HG02610 (cell line): Measurements from ENCODE around the gene SLC35F3.

Source experiments
- ATAC-seq: cut with Tn5 transposase; IDR thresholded peaks from one replicate; pipeline ENCODE4 v1.9.1; 2021; ENCODE audit warnings: mild to moderate bottlenecking, moderate library complexity; ENCODE audit not compliant: unreplicated experiment

The SLC35F3 gene

DNA sequence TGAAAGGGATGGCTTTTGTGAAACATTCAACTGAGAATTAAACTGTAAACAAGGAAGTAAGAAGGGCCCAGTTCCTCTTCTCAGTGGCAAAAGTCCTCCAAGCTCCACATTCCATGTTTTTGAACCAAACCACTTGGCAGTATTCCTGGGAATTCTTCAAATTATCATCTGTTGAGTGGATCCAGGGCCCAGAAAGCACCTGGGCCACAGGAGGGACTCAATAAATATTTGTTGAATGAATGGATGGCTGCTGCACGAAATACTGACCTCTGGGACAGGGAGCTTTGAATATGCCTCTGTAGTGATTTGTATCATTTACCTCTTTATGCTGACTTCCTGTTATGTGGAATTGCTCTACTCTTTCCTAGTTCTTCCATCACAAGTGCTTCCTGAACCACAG lies 4.7 kb downstream of the SLC35F3 start:
- no peak for ATAC-seq

- ATAC-seq: no peak
Observed at GRCh38 chr1:233912447-233912846, 8.0 kb downstream of the SLC35F3 start.

DNA sequence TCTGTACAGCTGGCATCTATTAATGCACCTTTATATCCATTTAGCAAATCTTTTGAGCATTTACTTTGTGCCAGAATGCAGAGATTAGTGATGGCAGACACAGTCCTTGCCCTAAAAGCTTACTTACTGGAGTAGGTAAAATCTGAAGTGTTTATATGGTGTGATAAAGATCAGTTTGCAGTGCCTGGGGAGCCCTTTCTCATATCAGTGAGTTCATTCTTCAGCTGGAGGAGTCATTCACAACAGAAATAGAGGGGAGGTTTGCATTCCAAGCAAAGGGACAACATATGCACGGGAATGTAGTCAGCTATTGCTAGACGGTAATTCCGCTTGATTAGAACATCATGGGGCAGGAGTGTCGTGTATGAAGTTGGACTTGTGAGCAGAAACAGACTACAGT lies 8.4 kb downstream of the SLC35F3 start:
- no peak for ATAC-seq

GRCh38 chr1:233916706-233917105 lies 12.2 kb downstream of the SLC35F3 start:
- ATAC-seq: no peak

DNA sequence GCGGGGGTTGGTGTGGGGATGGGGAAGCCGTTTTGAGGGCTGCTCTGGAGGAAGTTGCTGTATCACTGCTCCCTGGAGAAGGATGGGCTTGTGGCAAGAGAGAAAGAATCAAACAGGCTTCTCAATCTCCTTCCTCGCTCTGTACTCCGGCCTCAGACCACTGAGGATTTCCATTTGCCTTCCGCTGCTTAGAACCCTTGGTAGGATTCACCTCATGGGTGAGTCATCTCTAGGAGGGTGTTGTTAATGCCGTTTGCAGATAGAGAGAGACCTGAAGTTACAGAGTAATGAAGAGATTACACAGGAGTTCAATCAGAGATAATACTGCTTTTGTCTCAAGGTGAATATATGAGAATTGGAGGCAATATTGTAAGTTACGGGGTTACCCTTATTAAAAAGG lies 15.3 kb downstream of the SLC35F3 start:
- no peak for ATAC-seq

GRCh38 chr1:233928123-233928522 lies 23.6 kb downstream of the SLC35F3 start:
- ATAC-seq: no peak

- no peak for ATAC-seq
Observed at GRCh38 chr1:233933339-233933738, 28.9 kb downstream of the SLC35F3 start.

- ATAC-seq: no peak
Observed at GRCh38 chr1:233935297-233935868, 30.9 kb downstream of the SLC35F3 start.

DNA sequence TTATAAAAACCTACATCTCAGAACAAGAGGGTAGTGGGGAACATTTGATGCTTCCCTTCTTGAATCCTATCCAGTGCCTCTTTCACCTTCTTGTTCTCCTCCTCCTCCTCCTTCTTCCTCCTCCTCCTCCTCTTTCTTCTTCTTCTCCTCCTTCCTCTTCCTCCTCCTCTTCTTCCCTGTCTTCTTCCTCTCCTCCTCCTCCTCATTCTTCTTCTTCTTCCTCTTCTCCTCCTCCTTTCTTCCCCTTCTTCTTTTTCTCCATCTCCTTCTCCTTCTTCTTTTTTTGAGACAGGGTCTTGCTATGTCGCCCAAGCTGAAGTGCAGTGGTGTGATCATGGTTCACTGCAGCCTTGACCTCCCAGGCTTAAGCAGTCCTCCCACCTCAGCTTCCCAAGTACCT lies 31.9 kb downstream of the SLC35F3 start:
- no peak for ATAC-seq

GRCh38 chr1:233936842-233937241 lies 32.4 kb downstream of the SLC35F3 start:
- no peak for ATAC-seq

DNA sequence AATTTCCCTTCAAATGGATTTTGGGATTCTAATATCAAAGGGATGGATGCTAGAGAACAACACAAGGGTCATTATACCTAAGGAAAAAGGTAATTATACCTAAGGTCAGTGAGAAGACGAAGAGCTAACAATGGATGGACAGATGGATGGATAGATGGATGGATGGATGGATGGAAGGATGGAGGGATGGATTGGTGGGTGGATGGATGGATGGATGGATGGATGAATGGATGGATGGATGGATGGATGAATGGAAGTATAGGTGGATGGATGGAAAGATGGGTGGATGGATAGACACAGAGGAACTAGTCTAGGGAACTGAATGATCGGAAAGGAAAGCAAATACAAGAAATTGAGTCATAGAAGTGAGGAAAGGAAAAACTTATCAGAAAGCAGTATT lies 34.0 kb downstream of the SLC35F3 start:
- no peak for ATAC-seq

GRCh38 chr1:233939451-233939850 lies 35.0 kb downstream of the SLC35F3 start:
- no peak for ATAC-seq

DNA sequence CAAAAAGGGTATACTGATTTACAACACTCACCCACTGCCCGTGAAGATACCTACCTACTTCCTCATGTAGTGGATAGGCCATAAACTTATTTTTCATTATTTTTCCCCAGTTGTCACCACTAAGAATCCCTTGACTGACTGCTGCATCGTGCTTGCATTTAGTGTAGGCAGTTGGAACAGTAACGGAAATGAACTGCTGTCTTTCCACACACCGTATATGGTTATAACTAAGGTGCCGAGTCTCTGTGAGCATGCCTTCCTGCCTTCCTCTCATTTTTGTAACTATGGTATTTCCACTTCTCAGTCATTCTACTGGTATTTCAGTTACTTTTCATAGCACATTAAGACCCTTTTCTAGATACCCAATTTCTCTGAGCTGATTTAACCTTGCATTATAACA lies 36.4 kb downstream of the SLC35F3 start:
- ATAC-seq: no peak

DNA sequence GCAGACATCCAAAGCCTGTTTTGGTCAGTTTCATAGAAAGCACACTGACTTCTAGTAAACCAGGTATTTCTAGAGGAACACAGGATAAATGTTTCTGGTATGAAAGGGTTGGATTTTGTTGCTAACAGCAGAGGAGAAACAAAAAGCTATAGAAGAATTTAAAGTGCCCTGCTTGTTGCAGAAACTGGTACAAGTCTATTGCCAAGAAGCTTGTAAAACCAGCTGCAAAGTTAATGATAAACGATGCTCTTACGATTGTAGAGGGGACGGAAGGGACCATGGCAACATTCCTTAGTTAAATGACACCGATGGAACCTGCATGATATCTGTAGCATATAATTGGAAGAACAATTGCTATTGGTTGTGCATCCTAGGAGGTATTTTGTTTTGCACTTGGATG lies 40.1 kb downstream of the SLC35F3 start:
- ATAC-seq: no peak

- ATAC-seq: peak; percentile 55
Observed at GRCh38 chr1:233945573-233945972, 41.1 kb downstream of the SLC35F3 start.

DNA sequence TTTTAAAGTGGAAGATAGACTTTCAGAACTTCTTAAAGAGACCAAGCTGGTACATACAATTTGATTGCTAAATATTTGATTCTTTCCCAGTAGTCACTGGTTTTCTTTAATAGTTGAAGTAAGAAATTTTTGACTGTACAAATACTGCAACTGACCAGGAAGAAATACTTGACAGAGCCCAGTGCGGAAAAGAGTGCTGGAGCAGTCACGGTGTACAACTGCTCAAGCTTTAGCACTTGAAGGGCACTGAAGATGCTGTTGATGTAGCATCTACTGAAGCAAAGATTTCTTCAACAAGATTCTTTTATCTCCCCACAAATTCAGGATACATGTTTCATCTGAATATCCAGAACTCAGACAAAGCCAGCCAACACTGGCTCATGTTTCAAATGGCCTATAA lies 41.5 kb downstream of the SLC35F3 start:
- no peak for ATAC-seq

DNA sequence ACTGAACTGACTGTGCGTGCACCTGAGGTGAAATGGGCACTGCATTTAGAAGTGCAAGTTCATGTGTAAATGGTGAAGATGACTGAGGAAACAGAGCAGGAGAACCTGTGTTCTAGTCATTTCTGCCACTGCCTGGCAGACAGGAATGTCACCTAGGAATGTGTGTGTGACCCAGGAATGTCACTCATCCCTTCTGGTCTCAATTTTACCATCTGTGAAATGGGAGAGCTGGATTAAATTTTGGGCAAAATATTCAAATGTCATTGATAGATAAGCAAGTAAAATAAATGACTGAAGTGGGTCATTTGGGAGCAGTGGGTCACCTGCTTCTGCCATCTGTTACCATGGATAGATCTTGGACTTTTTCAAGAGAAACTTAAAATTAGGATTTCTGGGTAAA lies 42.2 kb downstream of the SLC35F3 start:
- ATAC-seq: no peak

GRCh38 chr1:233951804-233952203 lies 47.3 kb downstream of the SLC35F3 start:
- ATAC-seq: no peak

- no peak for ATAC-seq
Observed at GRCh38 chr1:233957691-233958090, 53.2 kb downstream of the SLC35F3 start.

DNA sequence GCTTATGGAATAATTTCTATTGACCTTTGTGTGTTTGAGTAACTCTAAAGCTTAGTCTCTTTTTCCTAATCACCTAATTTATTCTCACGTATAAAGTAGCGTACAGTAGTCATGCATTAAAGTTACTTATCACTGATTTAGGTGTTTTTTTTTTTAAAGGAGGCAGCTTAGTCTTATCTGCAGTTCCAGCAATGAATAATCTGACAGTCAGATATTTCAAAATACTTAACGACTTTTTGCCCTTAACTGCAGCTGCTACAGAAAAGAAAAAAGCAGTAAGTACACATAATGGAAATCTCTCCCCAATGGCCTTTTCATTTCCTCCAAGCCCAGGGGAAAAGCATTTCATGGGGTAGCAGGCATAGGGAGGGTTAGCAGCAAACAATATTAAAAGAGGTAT lies 54.6 kb downstream of the SLC35F3 start:
- no peak for ATAC-seq

DNA sequence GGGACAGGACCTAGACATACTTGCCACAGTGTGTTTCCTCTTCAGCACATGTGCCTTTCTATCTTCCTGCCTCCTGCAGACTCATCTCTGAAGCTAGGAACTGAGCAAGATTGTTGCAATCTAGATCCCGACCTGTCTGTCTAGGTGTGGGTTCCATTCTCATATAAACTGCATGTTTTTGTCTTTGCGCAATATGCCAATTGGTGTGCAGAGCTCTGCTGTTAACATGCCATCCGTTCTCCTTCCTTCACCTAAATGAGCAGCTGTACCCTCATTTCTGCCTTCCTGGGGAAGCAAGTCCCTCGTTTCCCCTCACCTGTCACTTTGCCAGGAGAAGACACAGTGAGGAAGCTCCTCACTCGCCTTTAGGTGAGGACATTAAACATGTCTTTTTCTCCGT lies 55.5 kb downstream of the SLC35F3 start:
- no peak for ATAC-seq

DNA sequence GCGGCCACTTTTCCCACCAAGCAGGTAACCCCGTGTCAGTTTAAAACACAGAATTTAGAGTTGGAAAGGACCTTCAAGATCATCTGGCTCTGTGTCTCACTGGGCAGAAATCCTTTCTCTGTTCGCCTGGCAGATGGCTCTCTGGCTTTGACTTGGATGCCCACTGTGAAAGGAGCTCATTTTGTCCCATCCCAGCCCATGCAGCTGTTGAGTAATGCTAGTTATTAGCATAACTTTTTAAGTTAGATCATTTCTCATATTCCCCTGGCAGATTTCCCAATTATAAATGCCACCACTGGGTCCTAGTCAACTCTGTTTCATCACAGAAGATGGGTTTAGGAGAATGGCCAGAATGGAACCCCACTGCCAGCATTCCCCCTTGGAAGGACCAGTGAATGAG lies 55.9 kb downstream of the SLC35F3 start:
- no peak for ATAC-seq

GRCh38 chr1:233962878-233963277 lies 58.4 kb downstream of the SLC35F3 start:
- no peak for ATAC-seq

DNA sequence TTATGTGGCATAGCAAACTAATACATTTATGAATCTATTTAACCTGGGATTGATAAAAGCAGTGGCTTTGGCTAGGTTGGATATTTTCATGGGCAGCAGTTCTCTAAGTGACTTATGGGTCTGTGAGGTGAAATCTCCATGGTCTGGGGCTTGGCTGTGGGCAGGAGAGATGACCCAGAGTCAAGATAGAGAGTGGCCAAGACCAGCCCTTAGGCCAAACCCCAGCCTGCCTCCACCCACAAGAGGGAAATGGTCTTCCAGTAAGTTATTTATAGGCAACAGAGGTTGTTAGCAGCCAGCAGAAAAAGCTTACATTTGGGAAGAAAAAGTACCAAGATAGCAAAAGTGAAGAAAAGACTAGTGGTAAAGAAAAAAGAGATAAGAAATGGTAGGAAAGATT lies 61.4 kb downstream of the SLC35F3 start:
- ATAC-seq: no peak
